Measurements from ENCODE around the gene ZRANB3. TPM values are rescaled to one million over a fixed set of nuclear protein-coding genes. Genes with fewer than 3 reads are reported as not detected.
A peak's percentile ranks its signal among the peaks of the same experiment; 100 is the strongest.
"Not testable (repeated sequence)": the region's sequence is repeated elsewhere in the genome, so short reads cannot be mapped to it uniquely, and the experiment has no call there.

ZRANB3 gene
- total and polyA plus RNA-seq, 7 experiments from 2014 or later = 4.7 to 7.4 (median 5.6) TPM

- Mint-ChIP-seq H3K27ac (no peak overlapping the region), H3K4me3 (no peak overlapping the region), H3K9me3 (peaks cover 9 to 34% (median 17%) of the 10 kb centered on the region in 11 donors), H3K27me3 (no peaks in the 10 kb centered on the region), H3K36me3 (peaks cover 4 to 42% (median 31%) of the 10 kb centered on the region in 5 donors), H3K4me1 (peaks cover 0 to 5% (median 0%) of the 10 kb centered on the region in 7 donors)
- Histone ChIP-seq H3K9me3 (ENCODE audit: control insufficient read depth in 2 of 3, low read length in 3 of 3) (peaks cover 0 to 3% (median 0%) of the 10 kb centered on the region in 3 experiments), H3K4me1 (ENCODE audit: control insufficient read depth in 2 of 2, insufficient read depth in 2 of 2, low read length in 2 of 2) (no peaks in the 10 kb centered on the region), H3K27me3 (ENCODE audit: control insufficient read depth in 2 of 2, insufficient read depth in 2 of 2, low read length in 2 of 2) (no peaks in the 10 kb centered on the region), H3K4me3 (ENCODE audit: low read length) (no peak overlapping the region), H3K36me3 (ENCODE audit: control insufficient read depth in 2 of 3, insufficient read depth in 3 of 3, low read length in 3 of 3) (no peaks in the 10 kb centered on the region), H3K27ac (ENCODE audit: low read depth, low read length) (no peak overlapping the region)
- intact Hi-C loops (cut with micrococcal nuclease) = no loop called here
- no peak for DNase-seq
- ChIA-PET CTCF (no interaction called here), POLR2A (interaction anchor here (0.7 kb wide), 1 partner anchor 414 kb away, joined by 3 read pairs; no protein-coding TSS in a partner anchor)
- no peak for ATAC-seq
These were observed 226.3 kb downstream of the ZRANB3 start for GRCh38 chr2:135304694-135305093.

DNA sequence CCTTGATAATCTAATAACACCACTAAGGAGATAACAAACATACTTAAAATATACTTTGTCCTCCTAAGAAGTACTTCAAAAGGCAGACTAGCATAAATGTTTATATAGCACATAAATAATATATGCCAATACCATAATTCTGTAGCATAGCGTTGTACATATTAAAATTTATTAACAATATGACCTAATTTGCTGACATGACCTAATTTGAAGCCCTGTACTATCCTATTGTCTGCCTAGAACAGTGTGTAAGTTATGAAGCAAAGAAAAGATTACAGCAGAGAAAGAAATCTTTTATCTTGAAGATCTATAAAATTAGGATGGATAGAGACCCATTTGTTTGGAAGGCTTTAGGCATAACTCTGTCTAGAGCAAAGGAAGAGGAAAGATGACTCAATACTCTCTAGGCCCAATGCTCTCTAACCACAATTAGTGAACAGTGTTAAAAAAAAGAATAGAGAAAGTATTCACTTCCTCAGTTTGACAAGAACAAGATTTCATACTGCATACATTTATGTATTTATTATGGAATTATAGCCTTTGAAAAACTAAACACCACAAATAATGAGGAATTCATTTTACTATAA is 231.3 kb downstream of the ZRANB3 start:
- H3K36me3 Mint-ChIP-seq = peaks cover 10 to 39% (median 30%) of the 10 kb centered on the region in 5 donors
- H3K27me3 Mint-ChIP-seq = no peaks in the 10 kb centered on the region
- no peaks in the 10 kb centered on the region for H3K27me3 ChIP-seq (ENCODE audit: control insufficient read depth in 2 of 2, insufficient read depth in 2 of 2, low read length in 2 of 2)
- H3K4me1 ChIP-seq (ENCODE audit: control insufficient read depth in 2 of 2, insufficient read depth in 2 of 2, low read length in 2 of 2) = no peaks in the 10 kb centered on the region
- H3K4me1 Mint-ChIP-seq = peaks cover 0 to 8% (median 0%) of the 10 kb centered on the region in 7 donors
- H3K4me3 ChIP-seq (ENCODE audit: low read length) = no peak overlapping the region
- H3K9me3 Mint-ChIP-seq = peaks cover 9 to 52% (median 19%) of the 10 kb centered on the region in 11 donors
- ChIA-PET POLR2A (no interaction called here), CTCF (no interaction called here)
- H3K9me3 ChIP-seq (ENCODE audit: control insufficient read depth in 2 of 3, low read length in 3 of 3) = no peaks in the 10 kb centered on the region
- no peak overlapping the region for H3K27ac ChIP-seq (ENCODE audit: low read depth, low read length)
- ATAC-seq = no peak
- H3K4me3 Mint-ChIP-seq = no peak overlapping the region
- intact Hi-C loops (cut with micrococcal nuclease) = no loop called here
- DNase-seq = no peak
- no peak overlapping the region for H3K27ac Mint-ChIP-seq
- no peaks in the 10 kb centered on the region for H3K36me3 ChIP-seq (ENCODE audit: control insufficient read depth in 2 of 3, insufficient read depth in 3 of 3, low read length in 3 of 3)

GRCh38 chr2:135299165-135299564 is 231.9 kb downstream of the ZRANB3 start:
- Histone ChIP-seq H3K4me3 (ENCODE audit: low read length) (no peak overlapping the region), H3K9me3 (ENCODE audit: control insufficient read depth in 2 of 3, low read length in 3 of 3) (no peaks in the 10 kb centered on the region), H3K36me3 (ENCODE audit: control insufficient read depth in 2 of 3, insufficient read depth in 3 of 3, low read length in 3 of 3) (no peaks in the 10 kb centered on the region), H3K27me3 (ENCODE audit: control insufficient read depth in 2 of 2, insufficient read depth in 2 of 2, low read length in 2 of 2) (no peaks in the 10 kb centered on the region), H3K27ac (ENCODE audit: low read depth, low read length) (no peak overlapping the region), H3K4me1 (ENCODE audit: control insufficient read depth in 2 of 2, insufficient read depth in 2 of 2, low read length in 2 of 2) (no peaks in the 10 kb centered on the region)
- peaks cover 10 to 39% (median 30%) of the 10 kb centered on the region in 5 donors for H3K36me3 Mint-ChIP-seq
- peaks cover 0 to 8% (median 0%) of the 10 kb centered on the region in 7 donors for H3K4me1 Mint-ChIP-seq
- peaks cover 9 to 58% (median 21%) of the 10 kb centered on the region in 11 donors for H3K9me3 Mint-ChIP-seq
- ATAC-seq = no peak
- CTCF ChIA-PET = no interaction called here
- intact Hi-C loops (cut with micrococcal nuclease) = no loop called here
- H3K4me3 Mint-ChIP-seq = peak overlapping the region in 1 of 10 donors; percentile 6
- H3K27me3 Mint-ChIP-seq = no peaks in the 10 kb centered on the region
- H3K27ac Mint-ChIP-seq = no peak overlapping the region
- POLR2A ChIA-PET = no interaction called here
- no peak for DNase-seq

DNA sequence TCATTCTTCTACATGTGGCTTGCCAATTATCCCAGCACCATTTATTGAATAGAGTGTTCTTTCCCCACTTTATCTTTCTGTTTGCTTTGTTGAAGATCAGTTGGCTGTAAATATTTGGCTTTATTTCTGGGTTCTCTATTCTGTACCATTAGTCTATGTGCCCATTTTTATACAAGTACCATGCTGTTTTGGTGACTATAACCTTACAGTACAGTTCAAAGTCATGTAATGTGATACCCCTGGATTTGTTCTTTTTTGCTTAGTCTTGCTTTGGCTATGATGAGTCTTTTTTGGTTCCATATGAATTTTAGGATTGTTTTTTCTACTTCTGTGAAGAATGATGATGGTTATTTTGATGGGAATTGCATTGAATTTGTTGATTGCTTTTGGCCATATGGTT is 243.9 kb downstream of the ZRANB3 start:
- intact Hi-C loops (cut with micrococcal nuclease); H3K4me1 ChIP-seq (ENCODE audit: control insufficient read depth in 2 of 2, insufficient read depth in 2 of 2, low read length in 2 of 2); H3K27me3 ChIP-seq (ENCODE audit: control insufficient read depth in 2 of 2, insufficient read depth in 2 of 2, low read length in 2 of 2); H3K9me3 ChIP-seq (ENCODE audit: control insufficient read depth in 2 of 3, low read length in 3 of 3); POLR2A ChIA-PET; H3K27me3 Mint-ChIP-seq; H3K27ac Mint-ChIP-seq; H3K4me3 Mint-ChIP-seq; DNase-seq; H3K4me3 ChIP-seq (ENCODE audit: low read length); CTCF ChIA-PET; H3K27ac ChIP-seq (ENCODE audit: low read depth, low read length); H3K4me1 Mint-ChIP-seq; ATAC-seq; H3K36me3 ChIP-seq (ENCODE audit: control insufficient read depth in 2 of 3, insufficient read depth in 3 of 3, low read length in 3 of 3): not testable (repeated sequence)
- peaks cover 0 to 18% (median 14%) of the 10 kb centered on the region in 5 donors for H3K36me3 Mint-ChIP-seq
- H3K9me3 Mint-ChIP-seq = peaks cover 5 to 45% (median 25%) of the 10 kb centered on the region in 11 donors

DNA sequence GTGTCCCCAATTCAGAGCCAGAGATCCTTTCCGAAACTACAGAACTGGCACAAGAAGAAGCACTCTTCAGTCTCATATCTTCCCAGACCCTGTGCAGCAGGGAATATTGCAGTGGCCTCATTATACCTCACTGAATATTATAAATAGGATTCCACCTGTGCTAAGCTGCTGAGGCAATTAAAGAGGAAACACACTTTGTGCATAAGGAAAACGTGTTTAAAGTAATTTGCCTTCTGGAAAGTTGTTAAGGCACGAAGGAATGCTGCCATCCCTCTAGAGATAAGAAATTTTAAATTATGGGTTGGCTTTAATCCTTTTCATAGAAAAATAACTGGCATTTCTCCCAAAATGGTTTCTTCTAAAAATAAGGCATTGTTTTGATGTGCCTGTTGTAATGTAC is 245.6 kb downstream of the ZRANB3 start:
- no peak overlapping the region for H3K4me3 Mint-ChIP-seq
- CTCF ChIA-PET = no interaction called here

GRCh38 chr2:135281379-135281778 is 249.6 kb downstream of the ZRANB3 start:
- CTCF ChIA-PET = no interaction called here
- peaks cover 0 to 10% (median under 1%) of the 10 kb centered on the region in 5 donors for H3K36me3 Mint-ChIP-seq
- H3K4me1 ChIP-seq (ENCODE audit: control insufficient read depth in 2 of 2, insufficient read depth in 2 of 2, low read length in 2 of 2) = no peaks in the 10 kb centered on the region
- no peaks in the 10 kb centered on the region for H3K9me3 ChIP-seq (ENCODE audit: control insufficient read depth in 2 of 3, low read length in 3 of 3)
- H3K4me3 Mint-ChIP-seq = no peak overlapping the region
- H3K36me3 ChIP-seq (ENCODE audit: control insufficient read depth in 2 of 3, insufficient read depth in 3 of 3, low read length in 3 of 3) = no peaks in the 10 kb centered on the region
- no peak overlapping the region for H3K27ac Mint-ChIP-seq
- no peak overlapping the region for H3K4me3 ChIP-seq (ENCODE audit: low read length)
- H3K27me3 Mint-ChIP-seq = no peaks in the 10 kb centered on the region
- peaks cover 0 to 17% (median 4%) of the 10 kb centered on the region in 11 donors for H3K9me3 Mint-ChIP-seq
- DNase-seq (no peak), ATAC-seq (no peak)
- POLR2A ChIA-PET = no interaction called here
- H3K4me1 Mint-ChIP-seq = no peaks in the 10 kb centered on the region
- no peaks in the 10 kb centered on the region for H3K27me3 ChIP-seq (ENCODE audit: control insufficient read depth in 2 of 2, insufficient read depth in 2 of 2, low read length in 2 of 2)
- H3K27ac ChIP-seq (ENCODE audit: low read depth, low read length) = no peak overlapping the region
- intact Hi-C loops (cut with micrococcal nuclease) = no loop called here

More for the DNA sequence above, 245.6 kb downstream of the ZRANB3 start:
- Mint-ChIP-seq H3K9me3 (peaks cover 5 to 41% (median 25%) of the 10 kb centered on the region in 11 donors), H3K27ac (no peak overlapping the region), H3K27me3 (no peaks in the 10 kb centered on the region), H3K36me3 (peaks cover 0 to 14% (median 13%) of the 10 kb centered on the region in 5 donors), H3K4me1 (no peaks in the 10 kb centered on the region)
- ATAC-seq = no peak
- POLR2A ChIA-PET = no interaction called here
- H3K4me1 ChIP-seq (ENCODE audit: control insufficient read depth in 2 of 2, insufficient read depth in 2 of 2, low read length in 2 of 2) = no peaks in the 10 kb centered on the region
- intact Hi-C loops (cut with micrococcal nuclease) = no loop called here
- no peak for DNase-seq
- H3K36me3 ChIP-seq (ENCODE audit: control insufficient read depth in 2 of 3, insufficient read depth in 3 of 3, low read length in 3 of 3) = no peaks in the 10 kb centered on the region
- no peak overlapping the region for H3K27ac ChIP-seq (ENCODE audit: low read depth, low read length)
- H3K27me3 ChIP-seq (ENCODE audit: control insufficient read depth in 2 of 2, insufficient read depth in 2 of 2, low read length in 2 of 2) = no peaks in the 10 kb centered on the region
- H3K9me3 ChIP-seq (ENCODE audit: control insufficient read depth in 2 of 3, low read length in 3 of 3) = peaks cover 0 to 9% (median 0%) of the 10 kb centered on the region in 3 experiments
- H3K4me3 ChIP-seq (ENCODE audit: low read length) = no peak overlapping the region

GRCh38 chr2:135279209-135279608 is 251.8 kb downstream of the ZRANB3 start:
- H3K4me1 Mint-ChIP-seq = no peaks in the 10 kb centered on the region
- DNase-seq (no peak), ATAC-seq (no peak)
- peaks cover 0 to 3% (median 0%) of the 10 kb centered on the region in 5 donors for H3K27me3 Mint-ChIP-seq
- Histone ChIP-seq H3K27ac (ENCODE audit: low read depth, low read length) (no peak overlapping the region), H3K36me3 (ENCODE audit: control insufficient read depth in 2 of 3, insufficient read depth in 3 of 3, low read length in 3 of 3) (no peaks in the 10 kb centered on the region), H3K4me1 (ENCODE audit: control insufficient read depth in 2 of 2, insufficient read depth in 2 of 2, low read length in 2 of 2) (no peaks in the 10 kb centered on the region), H3K9me3 (ENCODE audit: control insufficient read depth in 2 of 3, low read length in 3 of 3) (no peaks in the 10 kb centered on the region), H3K4me3 (ENCODE audit: low read length) (no peak overlapping the region), H3K27me3 (ENCODE audit: control insufficient read depth in 2 of 2, insufficient read depth in 2 of 2, low read length in 2 of 2) (no peaks in the 10 kb centered on the region)
- peaks cover 0 to 18% (median 8%) of the 10 kb centered on the region in 11 donors for H3K9me3 Mint-ChIP-seq
- H3K27ac Mint-ChIP-seq = no peak overlapping the region
- peaks cover 0 to 12% (median 9%) of the 10 kb centered on the region in 5 donors for H3K36me3 Mint-ChIP-seq
- ChIA-PET CTCF (no interaction called here), POLR2A (no interaction called here)
- no peak overlapping the region for H3K4me3 Mint-ChIP-seq
- intact Hi-C loops (cut with micrococcal nuclease) = no loop called here

Measured in naive thymus-derived CD4-positive, alpha-beta T cell (primary cell).